Frontal cortex (tissue), 4 donors: Measurements from ENCODE around the gene DLG5. TPM values are rescaled to one million over a fixed set of nuclear protein-coding genes. Genes with fewer than 3 reads are reported as not detected.
A peak's percentile ranks its signal among the peaks of the same experiment; 100 is the strongest.

Source experiments
- DNase-seq, 2 donors: peaks; one replicate each; pipeline ENCODE4 v3.0.0; 2012; ENCODE audit warnings: low spot score in 2 of 2
- FAIRE-seq: peaks from 2 replicates; lab custom pipeline; 2012; peaks lifted over from hg19 to GRCh38; lab: Jason Lieb, UNC
- total RNA-seq: library from RNA; depleted of rRNA; stranded (reverse); fragments of >200 nt; gene quantifications from one replicate; pipeline ENCODE4 v1.2.3, GENCODE V29; 2014
- donor health status: control.
- donor health status: control.
- donor health status: control.

Gene DLG5
- total RNA-seq, 1 donor from 2014 or later, result 33.4 TPM

DNA sequence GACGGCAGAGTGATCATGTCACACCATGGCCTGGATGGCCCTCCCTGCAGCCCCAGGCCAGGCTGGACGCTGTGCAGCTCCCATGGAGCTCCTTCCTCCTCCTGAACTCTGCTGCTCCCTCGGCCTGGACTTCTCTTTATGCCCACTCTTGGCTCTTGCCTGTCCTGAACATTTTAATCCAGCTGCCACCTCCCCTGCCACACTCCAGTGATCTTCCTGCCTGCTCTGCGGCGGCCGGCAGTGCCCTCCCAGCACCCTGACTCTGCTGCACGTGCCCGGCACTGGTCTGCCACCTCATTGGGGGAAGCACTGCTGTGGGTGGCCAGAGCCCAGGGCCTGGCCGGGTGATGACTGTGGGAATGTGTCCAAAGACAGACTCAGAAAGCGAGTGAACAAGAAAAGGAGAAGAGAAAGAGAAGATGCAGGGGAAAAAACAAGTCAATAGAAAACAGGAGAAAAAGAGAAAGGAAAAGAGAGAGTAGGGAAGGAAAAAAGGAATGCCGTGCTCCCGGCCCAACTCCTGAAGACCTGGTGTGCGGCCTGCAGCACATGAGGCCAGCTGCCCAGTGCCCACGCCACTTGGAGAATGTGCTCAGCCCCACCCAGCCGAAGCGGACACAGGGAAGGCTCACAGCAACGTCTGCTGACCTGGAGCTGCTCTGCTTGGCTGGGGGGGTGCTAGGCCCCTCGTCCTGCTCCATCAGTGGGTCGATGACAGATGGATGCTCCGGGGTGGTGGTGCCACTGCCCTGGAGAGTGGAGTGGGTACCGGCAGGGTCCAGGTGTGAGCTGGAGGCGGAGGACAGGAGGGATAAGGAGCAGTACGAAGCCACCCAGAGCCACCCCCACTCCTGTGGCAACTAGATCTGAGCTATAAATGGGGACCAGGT, 115.9 kb downstream of the DLG5 start:
- FAIRE-seq (no peak), DNase-seq (no peak)

DNA sequence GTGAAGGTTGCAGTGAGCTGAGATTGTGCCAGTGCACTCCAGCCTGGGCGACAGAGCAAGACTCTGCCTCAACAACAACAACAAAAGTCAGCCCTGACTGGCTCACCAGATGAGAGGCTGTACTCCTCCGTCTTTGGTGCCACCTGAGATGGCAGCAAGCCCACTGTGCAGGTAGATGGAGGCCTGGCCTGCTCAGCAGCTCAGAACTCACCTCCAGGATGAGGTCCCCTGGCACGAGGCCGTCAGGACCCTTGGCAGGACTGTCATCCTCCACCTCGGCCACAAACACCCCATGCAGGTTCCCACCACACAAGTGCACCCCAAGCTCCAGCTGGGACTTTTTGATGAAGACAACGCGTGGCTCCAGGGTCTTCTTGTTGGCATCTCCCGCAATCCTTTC, 117.2 kb downstream of the DLG5 start:
- FAIRE-seq (no peak), DNase-seq (no peak)

DNA sequence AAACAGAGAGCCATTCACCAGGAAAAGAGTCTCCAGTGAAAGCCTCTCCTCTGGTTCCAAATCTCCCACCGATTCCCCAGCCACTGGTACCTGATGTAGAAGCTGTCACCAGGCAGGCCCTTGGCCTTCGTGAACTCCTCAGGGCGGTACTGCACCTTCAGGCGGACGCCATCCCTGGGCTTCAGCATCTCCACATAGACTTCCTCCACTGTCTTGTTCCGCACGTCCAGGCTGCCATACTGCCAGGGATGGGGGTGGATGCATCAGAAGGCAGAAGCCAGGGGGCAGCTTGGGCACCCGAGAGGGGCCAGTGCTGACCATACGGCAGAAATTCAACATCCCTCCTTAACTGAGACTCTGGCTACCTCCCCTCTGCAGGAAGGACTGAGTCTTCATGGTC, 118.8 kb downstream of the DLG5 start:
- FAIRE-seq (no peak), DNase-seq (no peak)

DNA sequence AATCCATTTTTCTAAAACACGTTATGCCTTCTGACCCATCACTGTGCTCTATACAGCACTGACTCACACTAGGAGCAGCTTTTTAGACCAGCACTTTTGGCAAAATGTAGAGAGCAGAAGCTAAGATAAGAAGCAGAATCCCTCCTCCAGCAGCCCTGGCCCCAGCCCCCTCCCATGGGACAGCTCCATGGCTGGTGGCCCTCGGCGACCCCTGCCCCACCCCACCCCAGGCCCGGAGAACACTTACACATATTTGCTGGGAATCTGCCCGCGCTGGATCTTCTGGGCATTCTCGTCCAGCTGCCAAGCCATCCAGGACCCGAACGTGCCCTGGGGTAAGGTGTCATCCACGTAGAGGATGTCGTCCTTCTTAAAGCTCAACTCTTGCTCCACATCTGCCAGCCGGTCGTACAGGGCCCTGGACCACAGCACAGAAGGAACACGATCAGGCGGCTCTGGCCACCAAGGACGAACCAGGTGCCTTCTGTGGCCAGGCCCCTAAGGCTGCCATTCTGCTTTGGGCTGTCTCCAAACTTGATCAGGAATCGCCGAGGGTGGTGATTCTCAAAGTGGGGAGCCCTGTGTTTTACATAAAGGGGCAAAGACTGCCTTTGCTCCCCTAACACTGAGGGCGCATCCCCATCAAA, 119.9 kb downstream of the DLG5 start:
- no peak for FAIRE-seq

GRCh38 chr10:77805676-77806075, 120.9 kb downstream of the DLG5 start:
- FAIRE-seq (no peak), DNase-seq (no peak)

More for the DNA sequence above, 119.9 kb downstream of the DLG5 start:
- no peak for DNase-seq

DNA sequence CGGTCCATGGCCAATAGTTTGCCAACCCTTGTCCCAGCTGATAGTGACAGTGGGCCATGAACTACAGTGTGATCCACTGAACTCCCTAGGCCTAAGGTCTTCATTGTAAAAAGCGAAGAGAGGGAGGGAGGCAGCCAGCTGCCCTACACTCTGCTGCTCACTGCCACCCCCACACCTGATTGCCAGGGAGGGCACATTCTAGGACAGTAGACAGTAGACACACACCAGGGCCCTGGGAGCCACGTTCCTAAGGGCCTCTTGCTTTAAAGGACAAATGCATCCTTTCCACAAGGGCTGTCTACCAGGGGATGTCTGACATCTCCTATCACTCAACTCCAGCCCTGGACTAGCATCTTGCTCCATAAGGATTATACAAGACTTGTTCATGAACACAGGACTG, 122.2 kb downstream of the DLG5 start:
- no peak for FAIRE-seq
- no peak for DNase-seq

DNA sequence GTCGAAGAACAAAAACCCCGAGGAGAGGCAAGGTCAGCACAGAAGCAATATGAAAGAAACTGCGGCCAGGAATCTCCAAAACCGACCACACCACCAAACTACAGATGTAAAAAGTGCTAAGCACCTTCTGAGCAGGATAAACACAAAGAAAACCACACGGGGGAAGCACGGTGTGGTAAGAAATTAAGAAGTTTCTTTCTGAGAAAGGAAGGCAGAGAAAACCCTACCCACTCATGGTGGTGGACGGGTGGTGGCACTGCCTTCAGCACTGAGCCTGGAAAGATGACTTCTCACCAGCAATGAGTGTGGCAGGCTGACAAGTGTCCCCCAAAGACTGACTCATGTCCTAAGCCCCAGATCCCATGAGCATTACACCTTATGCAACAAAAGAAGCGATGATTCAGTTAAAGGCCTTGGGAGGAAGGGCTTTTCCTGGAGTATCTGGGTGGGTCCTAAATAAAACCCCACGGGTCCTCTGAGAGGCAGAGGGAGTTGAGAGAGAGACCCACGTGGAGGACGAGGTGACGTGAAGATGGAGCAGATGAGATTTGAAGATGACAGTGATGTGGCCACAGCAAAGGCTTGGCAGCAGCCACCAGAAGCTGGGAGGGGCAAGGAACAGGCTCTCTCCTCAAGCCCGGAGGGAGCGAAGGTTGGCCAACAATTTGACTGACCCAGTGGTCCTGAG, 124.9 kb downstream of the DLG5 start:
- no peak for FAIRE-seq
- peak in 1 of 2 donors; percentile 47 for DNase-seq

GRCh38 chr10:77800738-77801266, 125.8 kb downstream of the DLG5 start:
- DNase-seq, result no peak
- FAIRE-seq, result no peak

DNA sequence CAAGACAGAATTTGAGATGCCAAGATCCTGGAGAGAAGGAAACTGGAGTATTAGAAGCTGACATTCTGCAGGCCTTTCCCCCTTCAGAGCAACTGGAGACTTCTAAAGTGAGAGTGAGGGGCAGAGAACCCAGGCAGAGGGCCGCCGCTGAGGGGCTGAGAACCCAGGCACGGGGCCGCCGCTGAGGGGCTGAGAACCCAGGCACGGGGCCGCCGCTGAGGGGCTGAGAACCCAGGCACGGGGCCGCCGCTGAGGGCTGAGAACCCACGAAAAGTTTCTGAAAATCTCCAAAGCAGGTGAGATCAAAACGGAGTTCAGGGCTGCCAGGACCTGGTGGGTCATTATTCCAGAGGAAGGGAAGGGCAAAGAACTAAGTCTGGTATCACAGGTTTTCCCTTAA, 126.2 kb downstream of the DLG5 start:
- DNase-seq (no peak), FAIRE-seq (no peak)

GRCh38 chr10:77799352-77799751, 127.2 kb downstream of the DLG5 start:
- no peak for FAIRE-seq
- no peak for DNase-seq

- no peak for FAIRE-seq
- no peak for DNase-seq
These were observed 127.6 kb downstream of the DLG5 start for GRCh38 chr10:77798940-77799339.

GRCh38 chr10:77796311-77796915, 130.1 kb downstream of the DLG5 start:
- no peak for DNase-seq
- FAIRE-seq, result no peak

DNA sequence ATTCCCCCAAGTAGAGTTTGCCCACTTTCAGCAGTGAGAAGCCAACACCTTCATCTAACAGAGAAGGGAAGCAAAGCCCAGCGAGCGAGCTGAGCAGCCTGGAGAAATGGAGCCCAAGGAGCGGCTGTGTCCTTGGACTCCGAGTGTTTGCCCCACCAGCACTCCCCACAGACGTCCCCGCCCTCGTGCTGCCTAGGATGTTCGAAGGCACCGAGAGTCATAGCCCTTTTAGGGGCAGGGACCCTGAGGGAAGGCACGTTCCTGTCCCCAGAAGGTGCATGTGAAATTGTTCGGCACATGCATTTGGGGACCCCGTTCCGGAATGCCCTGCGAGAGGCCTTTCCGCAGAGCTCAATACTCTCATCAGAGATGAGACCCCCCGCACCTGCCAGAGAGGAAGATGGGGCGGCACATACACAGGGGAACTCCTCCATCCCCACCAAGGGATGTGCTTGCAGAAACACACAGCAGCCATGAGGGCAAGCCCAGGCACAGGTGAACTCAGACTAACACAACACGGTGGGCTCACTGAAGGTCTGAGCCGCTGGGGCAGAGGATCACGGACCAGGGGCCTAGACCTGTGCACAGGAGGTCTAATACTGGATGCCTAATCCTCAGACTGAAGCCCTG, 131.0 kb downstream of the DLG5 start:
- DNase-seq (no peak), FAIRE-seq (no peak)

DNA sequence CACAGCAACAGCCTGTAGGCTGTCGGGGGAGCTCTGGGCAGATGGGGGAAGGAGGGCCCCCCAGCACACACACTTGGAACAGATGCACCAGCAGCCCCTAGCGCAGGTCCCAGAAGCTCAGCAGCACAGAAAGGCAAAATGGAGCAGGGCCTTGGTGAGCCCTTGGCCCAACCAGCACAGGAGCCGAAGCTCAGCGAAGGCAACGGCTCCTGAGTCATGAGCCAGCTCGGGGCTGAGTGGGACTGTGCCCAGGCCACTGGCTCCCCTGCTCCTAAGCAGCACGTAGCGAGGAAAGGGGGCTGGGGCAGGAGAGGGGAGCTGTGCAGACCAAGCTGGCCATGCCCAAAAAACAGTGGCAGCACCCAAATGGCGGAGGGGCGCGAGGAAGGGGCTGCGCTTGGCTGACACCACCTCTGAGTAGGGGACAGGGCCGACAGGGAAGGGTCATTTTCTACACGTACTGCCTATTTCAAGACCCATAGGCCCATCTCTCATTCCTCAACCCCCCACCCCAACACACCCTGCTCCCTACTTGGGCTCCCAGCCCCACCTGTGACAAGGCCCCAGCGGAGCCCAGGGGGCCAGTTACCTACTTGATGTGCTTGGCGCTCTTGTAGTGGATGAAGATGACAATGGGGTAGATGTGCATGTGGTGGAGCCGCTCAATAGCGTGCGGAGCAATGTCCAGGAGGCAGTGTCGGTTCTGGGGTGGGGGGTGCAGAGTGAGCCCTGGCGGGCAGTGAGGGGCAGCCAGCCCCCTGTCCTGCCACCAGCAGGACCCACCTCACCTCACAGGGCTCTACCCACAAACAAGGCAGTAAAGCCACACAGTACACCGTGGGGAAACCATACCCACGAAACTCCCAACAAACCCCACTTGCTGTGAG, 132.1 kb downstream of the DLG5 start:
- no peak for DNase-seq
- no peak for FAIRE-seq

- no peak for DNase-seq
- no peak for FAIRE-seq
These were observed 132.7 kb downstream of the DLG5 start for GRCh38 chr10:77793831-77794230.

GRCh38 chr10:77792155-77792554, 134.4 kb downstream of the DLG5 start:
- no peak for DNase-seq
- FAIRE-seq, result no peak

GRCh38 chr10:77791506-77791905, 135.0 kb downstream of the DLG5 start:
- FAIRE-seq (no peak), DNase-seq (no peak)

- no peak for FAIRE-seq
- no peak for DNase-seq
These were observed 136.7 kb downstream of the DLG5 start for GRCh38 chr10:77789861-77790260.

- FAIRE-seq (no peak), DNase-seq (no peak)
These were observed 137.5 kb downstream of the DLG5 start for GRCh38 chr10:77789016-77789415.
